HepG2 (cell line): ENCODE results near the gene CRADD. TPM values are rescaled to one million over a fixed set of nuclear protein-coding genes. Genes with fewer than 3 reads are reported as not detected.

Experiments used
- ARNT2 ChIP-seq: sonication (generic); formaldehyde crosslinking; IDR thresholded peaks from 2 replicates; pipeline ENCODE4 v1.8.0; 2022; ENCODE audit warnings: mild to moderate bottlenecking, low read depth, missing genetic modification reagents, moderate library complexity
- ATF7-NPFF ChIP-seq: sonication (generic); formaldehyde crosslinking; IDR thresholded peaks from 2 replicates; pipeline ENCODE4 v1.8.1; 2023; ENCODE audit warnings: mild to moderate bottlenecking, low read depth, missing genetic modification reagents, moderate library complexity
- BORCS8-MEF2B ChIP-seq: sonication (generic); formaldehyde crosslinking; IDR thresholded peaks from 2 replicates; pipeline ENCODE4 v1.8.0; 2022; ENCODE audit warnings: mild to moderate bottlenecking, missing genetic modification reagents
- CBX1 ChIP-seq: IDR thresholded peaks from one replicate; pipeline ENCODE4 v1.6.1; 2016; ENCODE audit warnings: antibody characterized with exemption, low read depth
- FOXA3 ChIP-seq: IDR thresholded peaks from 2 replicates; pipeline ENCODE4 v1.6.1; 2016; ENCODE audit warnings: missing genetic modification reagents, missing compliant biosample characterization
- GPN1 ChIP-seq: sonication (generic); formaldehyde crosslinking; IDR thresholded peaks from 2 replicates; pipeline ENCODE4 v1.5.1; 2020; ENCODE audit warnings: missing genetic modification reagents, borderline replicate concordance
- HOXA5 ChIP-seq: sonication (generic); formaldehyde crosslinking; IDR thresholded peaks from 2 replicates; pipeline ENCODE4 v1.4.0; 2020; ENCODE audit warnings: missing genetic modification reagents
- KAT2B ChIP-seq: fragments of 150-350 bp; IDR thresholded peaks from 2 replicates; pipeline ENCODE4 v1.6.1; 2014; ENCODE audit warnings: low read depth, low read length, borderline replicate concordance
- KAT7 ChIP-seq: IDR thresholded peaks from 2 replicates; pipeline ENCODE4 v1.6.1; 2018; ENCODE audit warnings: borderline replicate concordance, missing compliant biosample characterization
- KDM4B ChIP-seq: sonication (generic); formaldehyde crosslinking; IDR thresholded peaks from 2 replicates; pipeline ENCODE4 v1.4.0; 2020; ENCODE audit warnings: missing genetic modification reagents
- POLR2AphosphoS2 ChIP-seq: IDR thresholded peaks from 2 replicates; pipeline ENCODE4 v1.6.1; 2011; ENCODE audit warnings: low read depth, low read length, improper control_type of control experiment
- PRPF4 ChIP-seq: fragments of 200-400 bp; formaldehyde crosslinking; IDR thresholded peaks from 2 replicates; pipeline ENCODE4 v1.6.1; 2016; ENCODE audit warnings: low read length, low read depth; ENCODE audit not compliant: poor library complexity, severe bottlenecking
- SMAD3 ChIP-seq: sonication (generic); formaldehyde crosslinking; IDR thresholded peaks from 2 replicates; pipeline ENCODE4 v1.4.0; 2020; ENCODE audit warnings: missing genetic modification reagents
- SOX13 ChIP-seq, 3 experiments: fragments of 450-650 bp in 1 of 3; sonication (generic) in 1 of 3; formaldehyde crosslinking in 1 of 3; IDR thresholded peaks in 2 of 3; conservative IDR thresholded peaks in 1 of 3; 2 replicates each; pipeline versions ENCODE4 v1.5.0 to v1.6.1; 2016 to 2020; ENCODE audit warnings: antibody characterized with exemption in 1 of 3, mild to moderate bottlenecking in 1 of 3, missing compliant biosample characterization in 1 of 3, missing genetic modification reagents in 1 of 3, moderate library complexity in 1 of 3
- SP4 ChIP-seq: sonication (generic); formaldehyde crosslinking; IDR thresholded peaks from 2 replicates; pipeline ENCODE4 v1.8.1; 2023; ENCODE audit warnings: mild to moderate bottlenecking, missing genetic modification reagents
- U2AF1 ChIP-seq: fragments of 200-400 bp; formaldehyde crosslinking; optimal IDR thresholded peaks from 2 replicates; pipeline ENCODE3; 2017; ENCODE audit warnings: mild to moderate bottlenecking, low read depth, low read length
- ZNF205 ChIP-seq: IDR thresholded peaks from 2 replicates; pipeline ENCODE4 v1.6.1; 2018; ENCODE audit warnings: missing biosample characterization, missing genetic modification reagents
- ZNF777 ChIP-seq: sonication (generic); formaldehyde crosslinking; IDR thresholded peaks from 2 replicates; pipeline ENCODE4 v1.4.0; 2020; ENCODE audit warnings: missing genetic modification reagents
- ZNF782 ChIP-seq: sonication (generic); formaldehyde crosslinking; IDR thresholded peaks from 2 replicates; pipeline ENCODE4 v1.4.0; 2020; ENCODE audit warnings: missing genetic modification reagents, mild to moderate bottlenecking, borderline replicate concordance
- ZNF883 ChIP-seq: sonication (generic); formaldehyde crosslinking; IDR thresholded peaks from 2 replicates; pipeline ENCODE4 v1.5.1; 2020; ENCODE audit warnings: mild to moderate bottlenecking, missing genetic modification reagents; ENCODE audit errors: not compliant biosample characterization
- polyA plus RNA-seq, 8 experiments: library from polyadenylated mRNA; depleted of rRNA in 3 of 8; stranded (reverse) in 7 of 8; unstranded in 1 of 8; fragments of >200 nt; fragmentation: Illumina TruSeq in 4 of 8; extraction: Trizol in 4 of 8; gene quantifications; 2 replicates each; pipeline versions ENCODE4 v1.2.1 to v1.2.3, GENCODE V29; 2011 to 2016; ENCODE audit warnings: low read depth in 4 of 8, missing spikeins in 1 of 8, mixed read lengths in 1 of 8; ENCODE audit not compliant: insufficient read depth in 1 of 8
- total RNA-seq, 5 experiments: library from RNA; depleted of rRNA; stranded (reverse); fragments of >200 nt; fragmentation: Illumina TruSeq; extraction: Trizol; gene quantifications; 2 replicates each; pipeline ENCODE4 v1.2.3, GENCODE V29; 2016; ENCODE audit warnings: low read depth in 1 of 5
- TF ChIP-seq, protein P1 (sequence below): sonication (generic); formaldehyde crosslinking; IDR thresholded peaks from 2 replicates; pipeline ENCODE4 v1.4.0; 2020; ENCODE audit warnings: mild to moderate bottlenecking, missing genetic modification reagents
- TF ChIP-seq, protein P2 (sequence below): sonication (generic); formaldehyde crosslinking; IDR thresholded peaks from 2 replicates; pipeline ENCODE4 v1.8.1; 2023; ENCODE audit warnings: missing genetic modification reagents, mild to moderate bottlenecking, borderline replicate concordance
- TF ChIP-seq, protein P3 (sequence below): sonication (generic); formaldehyde crosslinking; IDR thresholded peaks from 2 replicates; pipeline ENCODE4 v1.5.1; 2020; ENCODE audit warnings: missing genetic modification reagents, mild to moderate bottlenecking, borderline replicate concordance
- TF ChIP-seq, protein P4 (sequence below): sonication (generic); formaldehyde crosslinking; IDR thresholded peaks from 2 replicates; pipeline ENCODE4 v1.5.1; 2020; ENCODE audit warnings: mild to moderate bottlenecking, missing genetic modification reagents, borderline replicate concordance

Gene CRADD
- total and polyA plus RNA-seq, 2 of the 13 experiments (the other 11 are each of a cell fraction or from before 2014, with no cell fraction given) = 12.4 to 18.8 TPM

DNA sequence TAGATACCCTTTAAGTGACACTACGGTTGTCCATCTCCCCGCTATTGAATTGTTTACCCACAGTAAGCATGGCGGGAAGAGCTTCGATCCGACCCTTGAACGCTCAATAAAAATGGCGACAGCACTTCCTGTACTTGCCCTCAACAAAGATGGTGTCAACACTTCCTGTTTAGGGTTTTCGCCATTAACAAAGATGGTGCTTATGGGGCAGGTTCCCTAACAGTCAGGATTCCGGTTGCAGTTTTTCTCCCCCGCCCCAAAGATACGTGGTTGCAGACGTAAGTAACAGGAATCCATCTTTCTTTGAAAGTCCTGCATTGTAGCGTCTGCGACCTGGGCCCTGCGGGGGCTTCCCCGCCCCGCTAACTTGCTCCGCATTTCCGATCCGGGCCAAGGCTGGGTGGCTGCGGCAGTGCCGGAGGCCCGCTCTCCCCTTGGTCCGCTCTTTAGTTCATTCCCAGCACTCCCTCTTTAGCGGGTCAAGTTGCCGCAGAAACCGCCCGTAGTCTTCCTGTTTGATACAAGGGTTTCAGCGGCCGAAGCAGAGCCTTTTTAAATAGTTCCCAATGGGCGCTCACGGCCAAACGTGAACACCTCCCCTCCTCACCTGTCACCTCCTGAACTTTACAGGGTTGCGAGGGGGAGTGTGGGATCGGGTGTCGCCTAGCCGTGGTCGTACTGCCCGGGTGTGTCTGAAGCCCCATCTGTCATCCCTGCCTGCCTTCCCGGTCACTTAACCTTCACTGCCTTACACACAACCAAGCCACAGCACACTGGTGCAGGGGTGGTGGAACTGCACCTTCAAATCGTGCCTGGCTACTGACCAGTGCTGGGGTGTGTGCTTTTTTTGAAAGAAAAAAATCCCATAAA is at the start of gene CRADD (continued):
- TF ChIP-seq, protein P1, sequence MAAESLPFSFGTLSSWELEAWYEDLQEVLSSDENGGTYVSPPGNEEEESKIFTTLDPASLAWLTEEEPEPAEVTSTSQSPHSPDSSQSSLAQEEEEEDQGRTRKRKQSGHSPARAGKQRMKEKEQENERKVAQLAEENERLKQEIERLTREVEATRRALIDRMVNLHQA (CRISPR knock-in tag) = no peak
- TF ChIP-seq BORCS8-MEF2B (peak; percentile 47; the same call in 1 of the 2 replicates), ARNT2 (peak; percentile 29; the same call in 1 of the 2 replicates), KAT7 (CRISPR knock-in tag) (peak; percentile 66; the same call in 1 of the 2 replicates), CBX1 (peak; percentile 21), ZNF777 (no peak; the same call in 1 of the 2 replicates), SMAD3 (CRISPR knock-in tag) (peak; percentile 42; the same call in 1 of the 2 replicates), U2AF1 (no peak), ATF7-NPFF (CRISPR knock-in tag) (peak; percentile 6; the same call in 1 of the 2 replicates), SP4 (CRISPR knock-in tag) (peak; percentile 34), GPN1 (CRISPR knock-in tag) (no peak), SOX13 (IDR thresholded peaks at IDR 0.05) (no peak), SOX13 (CRISPR knock-in tag; conservative IDR thresholded peaks at IDR 0.05 in 1 of 2, IDR thresholded peaks at IDR 0.05 in 1 of 2) (peak in 1 of 2 experiments; percentile 37; a peak in 1 of 4 replicates), POLR2AphosphoS2 (no peak), HOXA5 (CRISPR knock-in tag) (peak; percentile 70; the same call in 1 of the 2 replicates), KAT2B (peak; percentile 96), ZNF782 (CRISPR knock-in tag) (peak; percentile 75; the same call in 1 of the 2 replicates), ZNF205 (CRISPR knock-in tag) (peak; percentile 44; the same call in 1 of the 2 replicates), ZNF883 (CRISPR knock-in tag) (no peak), FOXA3 (CRISPR knock-in tag) (peak; percentile 85), KDM4B (CRISPR knock-in tag) (0 out of 2 replicates have a peak, but pooled peaks have one; percentile 5), PRPF4 (no peak)
- TF ChIP-seq, protein P2, sequence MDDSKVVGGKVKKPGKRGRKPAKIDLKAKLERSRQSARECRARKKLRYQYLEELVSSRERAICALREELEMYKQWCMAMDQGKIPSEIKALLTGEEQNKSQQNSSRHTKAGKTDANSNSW (CRISPR knock-in tag) = no peak; the same call in 1 of the 2 replicates
- TF ChIP-seq, protein P3, sequence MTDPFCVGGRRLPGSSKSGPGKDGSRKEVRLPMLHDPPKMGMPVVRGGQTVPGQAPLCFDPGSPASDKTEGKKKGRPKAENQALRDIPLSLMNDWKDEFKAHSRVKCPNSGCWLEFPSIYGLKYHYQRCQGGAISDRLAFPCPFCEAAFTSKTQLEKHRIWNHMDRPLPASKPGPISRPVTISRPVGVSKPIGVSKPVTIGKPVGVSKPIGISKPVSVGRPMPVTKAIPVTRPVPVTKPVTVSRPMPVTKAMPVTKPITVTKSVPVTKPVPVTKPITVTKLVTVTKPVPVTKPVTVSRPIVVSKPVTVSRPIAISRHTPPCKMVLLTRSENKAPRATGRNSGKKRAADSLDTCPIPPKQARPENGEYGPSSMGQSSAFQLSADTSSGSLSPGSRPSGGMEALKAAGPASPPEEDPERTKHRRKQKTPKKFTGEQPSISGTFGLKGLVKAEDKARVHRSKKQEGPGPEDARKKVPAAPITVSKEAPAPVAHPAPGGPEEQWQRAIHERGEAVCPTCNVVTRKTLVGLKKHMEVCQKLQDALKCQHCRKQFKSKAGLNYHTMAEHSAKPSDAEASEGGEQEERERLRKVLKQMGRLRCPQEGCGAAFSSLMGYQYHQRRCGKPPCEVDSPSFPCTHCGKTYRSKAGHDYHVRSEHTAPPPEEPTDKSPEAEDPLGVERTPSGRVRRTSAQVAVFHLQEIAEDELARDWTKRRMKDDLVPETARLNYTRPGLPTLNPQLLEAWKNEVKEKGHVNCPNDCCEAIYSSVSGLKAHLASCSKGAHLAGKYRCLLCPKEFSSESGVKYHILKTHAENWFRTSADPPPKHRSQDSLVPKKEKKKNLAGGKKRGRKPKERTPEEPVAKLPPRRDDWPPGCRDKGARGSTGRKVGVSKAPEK (CRISPR knock-in tag) = peak; percentile 76; the same call in 1 of the 2 replicates
- TF ChIP-seq, protein P4, sequence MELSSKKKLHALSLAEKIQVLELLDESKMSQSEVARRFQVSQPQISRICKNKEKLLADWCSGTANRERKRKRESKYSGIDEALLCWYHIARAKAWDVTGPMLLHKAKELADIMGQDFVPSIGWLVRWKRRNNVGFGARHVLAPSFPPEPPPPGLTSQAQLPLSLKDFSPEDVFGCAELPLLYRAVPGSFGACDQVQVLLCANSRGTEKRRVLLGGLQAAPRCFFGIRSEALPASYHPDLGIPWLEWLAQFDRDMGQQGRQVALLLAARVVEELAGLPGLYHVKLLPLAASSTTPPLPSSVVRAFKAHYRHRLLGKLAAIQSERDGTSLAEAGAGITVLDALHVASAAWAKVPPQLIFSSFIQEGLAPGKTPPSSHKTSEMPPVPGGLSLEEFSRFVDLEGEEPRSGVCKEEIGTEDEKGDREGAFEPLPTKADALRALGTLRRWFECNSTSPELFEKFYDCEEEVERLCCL (CRISPR knock-in tag) = peak; percentile 72; the same call in 1 of the 2 replicates
